Activated CD8-positive, alpha-beta memory T cell treated with anti-CD3 and anti-CD28 coated beads for 48 hours (primary cell): ENCODE results near the gene ELP4.

Experiments used
- DNase-seq, 3 experiments: peaks; one replicate each; pipeline ENCODE4 v3.0.0-alpha.2; 2020; ENCODE audit warnings: low read depth in 2 of 3, low spot score in 2 of 3

The ELP4 gene

DNA sequence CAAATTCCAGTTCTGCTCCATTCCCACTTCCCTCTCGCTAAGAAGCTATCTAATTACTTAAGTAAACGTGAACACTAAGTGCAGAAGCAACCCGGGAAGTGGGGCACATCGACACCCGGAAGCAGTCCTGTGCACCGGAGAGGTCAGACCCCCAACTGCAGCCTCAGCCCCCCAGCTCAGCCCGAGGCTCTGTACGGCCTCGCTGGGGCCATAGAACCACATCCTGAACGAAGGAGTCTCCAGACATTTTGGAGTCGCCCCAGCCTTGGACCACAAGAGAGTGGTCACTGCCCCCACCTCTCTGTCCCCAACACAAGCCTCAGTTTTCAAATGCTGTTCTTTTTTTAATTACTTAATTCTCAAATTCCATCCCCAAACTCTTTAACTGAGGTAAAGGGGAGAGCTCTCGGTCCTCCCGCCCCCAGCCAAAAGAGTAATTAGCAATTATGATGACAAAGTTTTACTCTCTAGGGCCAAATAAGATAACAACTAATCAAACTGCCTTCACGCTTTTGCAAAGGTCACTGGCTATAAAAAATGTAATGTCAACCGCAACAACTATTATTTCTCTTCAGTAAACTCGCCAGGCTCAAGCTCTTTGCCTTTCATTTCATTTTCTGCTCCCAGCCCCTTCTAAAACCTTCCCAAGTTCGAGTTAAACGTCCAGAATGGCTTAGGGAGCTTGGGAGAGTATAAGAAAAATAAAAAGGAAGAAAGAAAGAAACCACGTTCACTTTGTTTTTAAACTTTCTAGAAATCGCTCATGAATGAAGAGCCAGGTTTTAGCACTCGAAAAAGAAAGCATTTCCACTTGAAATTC, 299.4 kb downstream of the ELP4 start:
- DNase-seq: no peak

GRCh38 chr11:31809541-31809856, 299.9 kb downstream of the ELP4 start:
- no peak for DNase-seq

GRCh38 chr11:31809857-31810778, 300.6 kb downstream of the ELP4 start:
- no peak for DNase-seq

- no peak for DNase-seq
These were observed 301.4 kb downstream of the ELP4 start, which contains the start of gene PAX6 for GRCh38 chr11:31810779-31811647. Gene PAX6, minus strand, starts transcription at chr11:31811322. Its CDS starts 4,911 bp downstream, at chr11:31806411.

- DNase-seq: no peak
These were observed 303.1 kb downstream of the ELP4 start for GRCh38 chr11:31812383-31813381.

DNA sequence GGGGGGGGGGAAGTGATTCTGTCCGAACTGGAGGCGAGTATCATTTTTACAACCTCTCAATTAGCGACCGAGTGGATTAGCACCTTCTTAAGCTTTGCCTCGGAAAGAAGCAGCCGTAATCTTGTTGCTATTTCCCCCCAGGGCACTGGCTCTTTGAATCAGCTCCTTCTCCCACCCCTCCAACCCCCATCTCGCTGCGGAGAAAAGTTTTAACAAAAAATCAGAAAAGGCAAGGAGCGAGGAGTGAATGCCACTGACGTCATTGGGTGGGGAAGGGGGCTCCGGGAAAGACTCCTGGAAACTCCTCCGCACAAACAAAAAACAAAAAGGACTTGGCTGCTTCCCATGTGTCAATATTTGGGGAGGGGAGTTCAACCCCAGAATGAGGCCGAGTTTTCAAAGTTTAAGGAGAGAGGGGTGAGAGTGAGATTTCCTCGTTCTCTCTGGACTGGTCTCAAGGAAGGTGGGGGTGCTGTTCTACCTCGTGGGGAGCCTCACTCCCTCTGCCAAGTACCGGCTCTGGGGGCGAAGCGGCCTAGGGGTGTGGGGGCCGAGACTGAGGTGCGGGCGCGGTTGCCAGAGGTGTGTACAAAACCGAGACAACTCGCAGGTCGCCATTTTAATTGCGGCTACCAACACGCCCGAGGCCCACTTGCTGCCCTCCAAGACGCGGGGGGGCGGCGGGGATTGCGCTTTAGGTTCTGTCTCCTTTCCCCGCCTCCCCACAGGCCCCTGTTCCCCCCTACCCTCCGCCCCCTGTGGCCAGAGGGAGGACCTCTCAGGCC, 304.0 kb downstream of the ELP4 start:
- no peak for DNase-seq

DNA sequence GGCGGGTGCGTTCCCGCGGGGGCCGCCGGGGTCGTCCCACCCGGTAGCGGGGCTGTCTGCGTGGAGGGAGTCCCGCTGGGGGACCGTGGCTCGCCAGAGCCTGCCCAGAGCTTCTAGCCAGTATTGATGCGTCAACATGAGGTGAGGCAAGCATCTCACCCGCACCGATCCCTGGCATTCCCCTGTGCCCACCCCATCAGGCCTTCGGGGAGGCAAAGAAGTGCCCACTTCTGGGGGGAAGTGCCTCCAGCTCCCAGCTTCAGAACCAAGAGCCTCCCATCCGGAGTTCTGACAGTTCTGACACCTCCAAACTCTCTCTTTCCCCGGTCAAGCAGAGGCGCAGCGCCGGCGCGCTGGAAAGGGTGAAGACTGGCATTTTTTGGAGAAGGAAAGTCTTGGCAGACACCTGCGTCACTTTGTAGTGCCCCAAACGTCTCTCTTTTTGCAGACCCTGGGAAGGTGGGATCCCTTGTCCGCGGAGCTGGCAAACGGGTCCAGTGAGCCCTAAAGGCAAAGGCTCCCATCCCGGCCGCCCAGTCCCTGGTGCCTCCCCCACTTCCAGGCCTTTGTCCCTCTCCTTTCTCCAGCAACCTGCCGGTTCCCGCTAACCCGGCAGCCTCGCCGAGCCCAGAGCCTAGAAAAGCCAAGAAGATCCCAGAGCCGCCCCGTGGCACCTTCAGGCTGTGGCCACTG, 304.8 kb downstream of the ELP4 start:
- no peak for DNase-seq

DNA sequence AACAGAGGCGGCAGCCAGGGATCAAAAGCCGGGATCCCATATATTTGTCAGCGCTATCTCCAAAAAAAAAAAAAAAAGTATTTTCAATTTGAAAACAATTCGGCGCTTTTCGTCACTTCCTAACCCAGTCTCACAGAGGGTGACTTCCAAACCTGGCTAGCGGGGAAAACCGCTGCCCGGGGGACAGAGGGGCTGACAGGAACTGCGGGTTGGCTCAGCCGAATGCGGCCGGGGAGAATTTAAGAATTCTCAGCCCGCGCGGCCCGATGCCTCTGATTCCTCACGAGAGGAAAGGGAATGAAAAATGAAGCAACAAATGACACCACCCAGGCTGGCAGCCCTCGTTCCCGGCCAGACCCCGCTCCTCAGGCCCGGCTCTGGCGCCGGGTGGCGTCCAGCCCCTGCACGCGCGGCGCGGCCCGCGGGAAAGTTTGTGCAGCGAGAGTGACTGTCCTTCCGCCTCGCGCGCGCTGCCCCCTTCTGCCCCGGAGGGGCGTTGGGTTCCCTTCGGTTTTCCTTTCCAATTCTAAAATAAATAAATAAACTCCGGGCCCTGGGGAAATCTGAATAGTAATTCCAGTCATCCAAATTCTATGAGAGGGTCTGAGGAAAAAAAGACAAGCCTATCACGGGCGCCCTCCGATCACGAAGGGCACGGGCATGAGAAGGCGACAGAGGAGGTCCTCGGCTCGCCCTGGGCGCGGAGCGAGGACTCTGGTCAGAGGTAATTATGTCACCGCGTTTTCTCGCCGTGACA, 306.3 kb downstream of the ELP4 start:
- DNase-seq: no peak

DNA sequence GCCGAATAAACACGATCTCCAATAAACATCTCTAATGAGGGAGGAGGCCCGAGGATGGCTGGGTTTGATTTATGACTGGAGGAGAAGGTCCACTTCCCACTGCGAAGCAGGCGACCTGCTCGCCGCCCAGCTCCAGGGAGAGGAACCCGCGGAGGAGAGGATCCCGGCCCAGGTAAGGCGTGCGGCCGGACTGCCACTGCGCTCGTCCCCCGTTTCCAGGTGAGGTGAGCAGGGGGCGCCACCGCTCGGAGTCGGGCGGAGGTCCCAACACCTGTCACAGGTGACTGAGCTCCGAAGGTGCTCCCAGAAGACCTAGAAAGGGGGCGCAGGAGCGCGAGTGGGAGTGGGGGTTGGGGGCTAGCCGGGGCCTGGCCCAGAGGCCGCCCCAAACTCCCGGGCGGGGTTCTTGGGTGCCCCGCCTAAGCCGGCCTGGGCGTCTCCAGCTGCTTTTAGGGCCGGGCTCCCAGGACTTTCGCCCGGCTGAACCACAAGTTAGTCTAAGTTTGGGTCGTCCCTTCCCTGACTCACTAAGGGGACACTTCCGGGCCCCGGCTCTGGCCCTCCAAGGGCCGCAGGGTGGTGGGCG, 307.0 kb downstream of the ELP4 start:
- DNase-seq: no peak

DNA sequence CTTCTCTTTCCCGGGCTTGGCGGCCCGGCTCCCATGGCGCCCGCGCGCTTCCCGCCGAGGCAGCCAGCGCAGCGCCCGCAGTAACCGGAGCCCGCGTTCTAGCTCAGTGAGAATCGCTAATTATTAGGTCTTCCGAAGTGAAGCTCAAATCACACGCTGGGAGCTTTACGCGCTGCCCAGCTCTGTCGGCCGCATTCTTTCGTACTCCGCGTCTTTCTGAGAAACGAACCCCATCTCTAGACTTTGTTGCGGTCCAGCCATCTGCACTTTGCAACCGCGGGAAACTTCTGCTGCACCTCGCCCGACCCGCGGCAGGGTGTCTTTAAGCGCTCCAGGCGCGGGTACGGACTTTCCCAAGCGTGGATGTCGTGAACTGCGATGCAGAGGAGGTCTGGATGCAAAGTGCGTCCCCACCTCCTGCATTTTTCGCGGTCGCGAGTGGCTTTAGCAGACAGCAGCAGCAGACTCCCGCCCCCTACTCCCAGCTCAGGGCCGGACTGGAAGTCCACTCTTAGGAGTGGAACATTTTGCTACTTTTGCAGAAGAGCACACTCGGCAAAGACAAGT, 307.6 kb downstream of the ELP4 start:
- no peak for DNase-seq

DNA sequence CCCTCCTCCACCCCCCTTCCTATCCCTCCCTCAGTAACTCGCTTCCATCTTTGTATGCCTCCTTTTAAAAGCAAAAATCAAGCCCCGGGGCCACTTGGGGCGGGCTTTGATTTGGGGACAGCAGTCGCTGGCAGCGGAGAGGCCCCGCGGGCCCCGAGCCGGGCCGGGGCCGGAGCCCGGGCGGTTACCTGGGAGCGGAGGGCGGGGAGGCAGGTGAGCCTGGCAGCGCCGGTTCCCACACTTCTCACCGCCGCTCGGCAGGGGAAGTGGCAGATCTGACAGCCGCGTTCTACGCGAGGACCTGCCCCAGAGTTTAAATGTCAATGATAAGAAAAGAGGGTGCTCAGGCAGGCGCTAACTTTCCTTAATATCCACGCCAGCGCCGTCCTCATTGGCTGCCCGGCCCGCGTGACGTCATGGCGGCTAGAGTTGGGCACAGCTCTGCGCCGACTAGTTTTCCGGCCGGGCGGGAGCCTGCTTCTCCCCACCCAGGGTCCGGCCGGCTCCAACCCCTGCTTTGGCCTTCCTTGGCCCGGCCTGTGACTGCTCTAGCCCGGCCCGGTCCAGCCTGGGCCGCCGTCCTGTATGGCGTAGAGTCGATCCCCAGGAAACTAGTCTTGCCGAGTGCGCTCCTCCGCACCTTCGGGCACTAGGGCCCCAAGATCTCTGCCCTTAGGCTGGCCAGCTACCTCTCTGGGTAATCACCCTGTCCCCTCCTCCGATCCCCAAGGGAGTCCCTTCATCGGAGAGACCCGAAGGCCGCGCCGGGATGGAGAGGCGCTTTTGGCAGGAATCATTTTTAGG, 308.3 kb downstream of the ELP4 start:
- no peak for DNase-seq

DNA sequence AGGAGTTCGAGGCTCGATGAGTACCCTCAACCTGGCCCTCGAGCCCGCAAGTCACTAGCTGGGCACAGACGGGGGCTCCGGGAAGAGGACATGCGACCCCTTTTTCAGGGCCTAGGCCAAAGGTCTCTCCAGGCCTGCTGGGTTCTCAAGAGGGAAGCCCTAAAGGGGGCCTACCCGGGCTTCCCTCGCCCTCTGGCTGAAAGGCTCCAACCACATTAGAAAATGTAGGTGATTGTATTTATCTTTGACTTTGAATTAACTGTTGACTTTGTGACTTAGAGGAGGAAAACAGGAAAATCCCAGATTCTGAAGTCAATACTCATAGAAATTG, 308.8 kb downstream of the ELP4 start:
- DNase-seq: no peak

- no peak for DNase-seq
These were observed 309.3 kb downstream of the ELP4 start for GRCh38 chr11:31818874-31819331.

GRCh38 chr11:31819621-31820437, 310.3 kb downstream of the ELP4 start:
- DNase-seq: no peak

GRCh38 chr11:31820438-31820818, 310.9 kb downstream of the ELP4 start:
- DNase-seq: no peak
